HepG2 (cell line): ENCODE measurements around the gene HRH3. TPM values are rescaled to one million over a fixed set of nuclear protein-coding genes. Genes with fewer than 3 reads are reported as not detected.

Experiments used
- DNMT3B ChIP-seq: conservative IDR thresholded peaks from 2 replicates; pipeline ENCODE4 v1.6.1; 2016; ENCODE audit warnings: missing biosample characterization, control low read depth
- FOXJ3 ChIP-seq: sonication (generic); formaldehyde crosslinking; IDR thresholded peaks from 2 replicates; pipeline ENCODE4 v1.4.0; 2020; ENCODE audit warnings: missing genetic modification reagents, mild to moderate bottlenecking, borderline replicate concordance
- KIAA2018 ChIP-seq: sonication (generic); formaldehyde crosslinking; IDR thresholded peaks from 2 replicates; pipeline ENCODE4 v1.5.0; 2020; ENCODE audit warnings: mild to moderate bottlenecking, missing genetic modification reagents, borderline replicate concordance
- NR2C2 ChIP-seq: sonication (generic); formaldehyde crosslinking; IDR thresholded peaks from 2 replicates; pipeline ENCODE4 v1.4.0; 2020; ENCODE audit warnings: missing genetic modification reagents, mild to moderate bottlenecking, moderate library complexity, borderline replicate concordance
- SNAPC2 ChIP-seq: sonication (generic); formaldehyde crosslinking; IDR thresholded peaks from 2 replicates; pipeline ENCODE4 v1.8.1; 2022; ENCODE audit warnings: mild to moderate bottlenecking, missing genetic modification reagents
- SOX6 ChIP-seq, 2 experiments: fragments of 450-650 bp in 1 of 2; sonication (generic) in 1 of 2; formaldehyde crosslinking in 1 of 2; IDR thresholded peaks; 2 replicates each; pipeline versions ENCODE4 v1.4.0 to v1.6.1; 2017 to 2020; ENCODE audit warnings: antibody characterized with exemption in 1 of 2, mild to moderate bottlenecking in 1 of 2, missing genetic modification reagents in 1 of 2
- XRCC5 ChIP-seq: fragments of 200-400 bp; formaldehyde crosslinking; optimal IDR thresholded peaks from 2 replicates; pipeline ENCODE3; 2017; ENCODE audit warnings: mild to moderate bottlenecking, low read length
- polyA plus RNA-seq, 8 experiments: library from polyadenylated mRNA; depleted of rRNA in 3 of 8; stranded (reverse) in 7 of 8; unstranded in 1 of 8; fragments of >200 nt; fragmentation: Illumina TruSeq in 4 of 8; extraction: Trizol in 4 of 8; gene quantifications; 2 replicates each; pipeline versions ENCODE4 v1.2.1 to v1.2.3, GENCODE V29; 2011 to 2016; ENCODE audit warnings: low read depth in 4 of 8, missing spikeins in 1 of 8, mixed read lengths in 1 of 8; ENCODE audit not compliant: insufficient read depth in 1 of 8
- total RNA-seq, 5 experiments: library from RNA; depleted of rRNA; stranded (reverse); fragments of >200 nt; fragmentation: Illumina TruSeq; extraction: Trizol; gene quantifications; 2 replicates each; pipeline ENCODE4 v1.2.3, GENCODE V29; 2016; ENCODE audit warnings: low read depth in 1 of 5
- TF ChIP-seq, protein P1 (sequence below): sonication (generic); formaldehyde crosslinking; IDR thresholded peaks from 2 replicates; pipeline ENCODE4 v1.5.0; 2020; ENCODE audit warnings: missing genetic modification reagents, mild to moderate bottlenecking, borderline replicate concordance
- TF ChIP-seq, protein P2 (sequence below), 2 experiments: sonication (generic) in 1 of 2; formaldehyde crosslinking in 1 of 2; IDR thresholded peaks; 2 replicates each; pipeline versions ENCODE4 v1.4.0 to v1.6.1; 2018 to 2020; ENCODE audit warnings: missing genetic modification reagents in 2 of 2, borderline replicate concordance in 1 of 2, low read depth in 1 of 2, mild to moderate bottlenecking in 1 of 2, missing biosample characterization in 1 of 2

The HRH3 gene
- total and polyA plus RNA-seq, 2 of the 13 experiments (the other 11 are each of a cell fraction or from before 2014, with no cell fraction given): 0.18 TPM; not detected in 1

DNA sequence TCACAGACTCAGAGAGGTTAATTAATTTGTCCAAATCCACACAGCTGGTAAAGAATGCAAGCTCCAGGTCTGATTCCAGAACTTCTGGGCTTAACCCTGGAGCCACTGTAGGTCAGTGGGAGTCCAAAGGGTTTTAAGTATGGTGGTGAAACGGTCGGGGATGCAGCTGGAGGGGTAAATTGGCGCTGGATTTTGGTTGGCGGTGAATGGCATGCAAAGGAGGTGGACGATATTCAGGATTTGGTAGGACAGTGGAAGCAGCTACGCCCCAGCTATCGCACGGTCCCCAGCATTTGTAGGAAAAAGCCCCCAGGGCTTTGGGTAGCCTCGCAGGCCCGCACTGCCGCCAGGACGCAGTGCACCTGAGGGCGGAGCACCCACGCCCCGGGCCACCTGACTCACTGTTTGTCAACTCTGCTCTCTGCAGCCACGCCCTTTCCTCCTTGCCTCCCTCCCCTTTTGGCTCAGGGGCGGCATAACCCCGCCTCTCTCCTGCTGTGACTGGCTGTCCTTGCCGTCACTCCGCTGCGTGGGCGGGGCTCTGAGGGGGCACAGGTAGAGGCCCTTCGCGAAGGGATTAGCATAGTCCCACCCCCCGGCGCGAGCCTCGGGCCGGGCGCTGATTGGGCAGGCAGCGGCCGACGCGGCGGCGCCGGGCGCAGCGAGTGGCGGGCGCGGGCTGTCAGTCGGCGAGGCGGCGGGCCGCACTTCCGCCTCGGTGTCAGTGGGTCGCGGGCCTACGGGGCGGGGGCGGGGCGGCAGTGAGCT, 17.9 kb upstream of the HRH3 start, which contains the start of gene OSBPL2 (continued):
- TF ChIP-seq, protein P1, sequence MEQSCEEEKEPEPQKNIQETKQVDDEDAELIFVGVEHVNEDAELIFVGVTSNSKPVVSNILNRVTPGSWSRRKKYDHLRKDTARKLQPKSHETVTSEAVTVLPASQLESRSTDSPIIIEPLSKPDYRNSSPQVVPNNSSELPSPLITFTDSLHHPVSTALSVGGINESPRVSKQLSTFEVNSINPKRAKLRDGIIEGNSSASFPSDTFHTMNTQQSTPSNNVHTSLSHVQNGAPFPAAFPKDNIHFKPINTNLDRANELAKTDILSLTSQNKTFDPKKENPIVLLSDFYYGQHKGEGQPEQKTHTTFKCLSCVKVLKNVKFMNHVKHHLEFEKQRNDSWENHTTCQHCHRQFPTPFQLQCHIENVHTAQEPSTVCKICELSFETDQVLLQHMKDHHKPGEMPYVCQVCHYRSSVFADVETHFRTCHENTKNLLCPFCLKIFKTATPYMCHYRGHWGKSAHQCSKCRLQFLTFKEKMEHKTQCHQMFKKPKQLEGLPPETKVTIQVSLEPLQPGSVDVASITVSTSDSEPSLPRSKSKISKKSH (CRISPR knock-in tag): 0 out of 2 replicates have a peak, but pooled peaks have one; percentile 23
- TF ChIP-seq FOXJ3 (CRISPR knock-in tag) (no peak), NR2C2 (CRISPR knock-in tag) (peak; percentile 80), KIAA2018 (CRISPR knock-in tag) (no peak), DNMT3B (no peak), SOX6 (IDR thresholded peaks at IDR 0.05) (no peak), SOX6 (CRISPR knock-in tag; IDR thresholded peaks at IDR 0.05) (peak; percentile 32), XRCC5 (peak; percentile 91), SNAPC2 (CRISPR knock-in tag) (0 out of 2 replicates have a peak, but pooled peaks have one; percentile 49)
- TF ChIP-seq, protein P2, sequence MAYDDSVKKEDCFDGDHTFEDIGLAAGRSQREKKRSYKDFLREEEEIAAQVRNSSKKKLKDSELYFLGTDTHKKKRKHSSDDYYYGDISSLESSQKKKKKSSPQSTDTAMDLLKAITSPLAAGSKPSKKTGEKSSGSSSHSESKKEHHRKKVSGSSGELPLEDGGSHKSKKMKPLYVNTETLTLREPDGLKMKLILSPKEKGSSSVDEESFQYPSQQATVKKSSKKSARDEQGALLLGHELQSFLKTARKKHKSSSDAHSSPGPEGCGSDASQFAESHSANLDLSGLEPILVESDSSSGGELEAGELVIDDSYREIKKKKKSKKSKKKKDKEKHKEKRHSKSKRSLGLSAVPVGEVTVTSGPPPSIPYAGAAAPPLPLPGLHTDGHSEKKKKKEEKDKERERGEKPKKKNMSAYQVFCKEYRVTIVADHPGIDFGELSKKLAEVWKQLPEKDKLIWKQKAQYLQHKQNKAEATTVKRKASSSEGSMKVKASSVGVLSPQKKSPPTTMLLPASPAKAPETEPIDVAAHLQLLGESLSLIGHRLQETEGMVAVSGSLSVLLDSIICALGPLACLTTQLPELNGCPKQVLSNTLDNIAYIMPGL (CRISPR knock-in tag; IDR thresholded peaks at IDR 0.05; ENCODE audit: borderline replicate concordance in 1 of 2, low read depth in 1 of 2): no peak; a peak in 1 of 4 replicates
